HG02798 (cell line): ENCODE measurements around the gene HCN2.
"Not testable (repeated sequence)": the region's sequence is repeated elsewhere in the genome, so short reads cannot be mapped to it uniquely, and the experiment has no call there.

Source experiments
- ATAC-seq: cut with Tn5 transposase; IDR thresholded peaks from one replicate; pipeline ENCODE4 v1.9.1; 2021; ENCODE audit warnings: mild to moderate bottlenecking; ENCODE audit not compliant: unreplicated experiment, poor library complexity

Gene HCN2

GRCh38 chr19:584240-585001 lies 5.3 kb upstream of the HCN2 start:
- no peak for ATAC-seq

- ATAC-seq, result not testable (repeated sequence)
Observed at GRCh38 chr19:585146-585545, 4.5 kb upstream of the HCN2 start.

- no peak for ATAC-seq
Observed at GRCh38 chr19:585551-586110, 4.0 kb upstream of the HCN2 start.

- no peak for ATAC-seq
Observed at GRCh38 chr19:588093-588740, 1.5 kb upstream of the HCN2 start.

GRCh38 chr19:588741-589692 lies 664 bp upstream of the HCN2 start:
- ATAC-seq, result no peak

GRCh38 chr19:590396-590745 lies 690 bp downstream of the HCN2 start:
- ATAC-seq, result no peak

- no peak for ATAC-seq
Observed at GRCh38 chr19:590750-591098, 1.0 kb downstream of the HCN2 start.

GRCh38 chr19:591099-591958 lies 1.6 kb downstream of the HCN2 start:
- ATAC-seq, result no peak

GRCh38 chr19:592101-592500 lies 2.4 kb downstream of the HCN2 start:
- ATAC-seq, result no peak

- no peak for ATAC-seq
Observed at GRCh38 chr19:593055-593454, 3.4 kb downstream of the HCN2 start.

- no peak for ATAC-seq
Observed at GRCh38 chr19:593505-593904, 3.8 kb downstream of the HCN2 start.

GRCh38 chr19:594265-594870 lies 4.7 kb downstream of the HCN2 start:
- no peak for ATAC-seq

- no peak for ATAC-seq
Observed at GRCh38 chr19:595326-596262, 5.9 kb downstream of the HCN2 start.

GRCh38 chr19:596263-596655 lies 6.6 kb downstream of the HCN2 start:
- ATAC-seq, result no peak

- ATAC-seq, result no peak
Observed at GRCh38 chr19:597406-598315, 8.0 kb downstream of the HCN2 start.

- no peak for ATAC-seq
Observed at GRCh38 chr19:601310-601709, 11.6 kb downstream of the HCN2 start.

GRCh38 chr19:601790-602189 lies 12.1 kb downstream of the HCN2 start:
- ATAC-seq, result no peak
